Lung (tissue), 12 donors: ENCODE measurements around the gene CDC42. TPM values are rescaled to one million over a fixed set of nuclear protein-coding genes. Genes with fewer than 3 reads are reported as not detected.

Source experiments
- ATAC-seq: fragments of 200-7000 bp; cut with Tn5 transposase; one replicate; pipeline ENCODE4 v1.9.1; 2020; ENCODE audit warnings: moderate number of reproducible peaks; ENCODE audit not compliant: insufficient read depth, low FRiP score
- DNase-seq, 3 donors: peaks; one replicate each; pipeline ENCODE4 v3.0.0-alpha.2; 2013 to 2017
- H3K27ac ChIP-seq, 2 donors: one replicate each; pipeline ENCODE4 v1.5.1; 2013; ENCODE audit warnings: mild to moderate bottlenecking in 2 of 2, moderate library complexity in 2 of 2, control low read depth in 1 of 2, inconsistent platforms in 1 of 2, low read depth in 1 of 2, low read length in 1 of 2
- H3K27me3 ChIP-seq, 3 donors: one replicate each; pipeline ENCODE4 v1.5.1; 2013; ENCODE audit warnings: low read length in 2 of 3; ENCODE audit not compliant: control insufficient read depth in 3 of 3, insufficient read depth in 3 of 3
- H3K36me3 ChIP-seq, 4 donors: one replicate each; pipeline ENCODE4 v1.5.1; 2013; ENCODE audit warnings: low read length in 4 of 4, mild to moderate bottlenecking in 1 of 4, moderate library complexity in 1 of 4; ENCODE audit not compliant: control insufficient read depth in 4 of 4, insufficient read depth in 4 of 4
- H3K4me1 ChIP-seq, 5 donors: one replicate each; pipeline ENCODE4 v1.5.1; 2013; ENCODE audit warnings: low read length in 5 of 5, mild to moderate bottlenecking in 2 of 5, moderate library complexity in 1 of 5; ENCODE audit not compliant: control insufficient read depth in 5 of 5, insufficient read depth in 5 of 5
- H3K4me3 ChIP-seq: one replicate; pipeline ENCODE4 v1.5.1; 2013; ENCODE audit warnings: mild to moderate bottlenecking, control low read depth, moderate library complexity
- H3K9ac ChIP-seq, 2 donors: one replicate each; pipeline ENCODE4 v1.5.1; 2013; ENCODE audit warnings: low read length in 2 of 2, control low read depth in 1 of 2; ENCODE audit not compliant: insufficient read depth in 1 of 2
- H3K9me3 ChIP-seq, 4 donors: one replicate each; pipeline ENCODE4 v1.5.1; 2013; ENCODE audit warnings: low read length in 3 of 4, mild to moderate bottlenecking in 1 of 4, moderate library complexity in 1 of 4; ENCODE audit not compliant: control insufficient read depth in 4 of 4, insufficient read depth in 3 of 4
- CTCF ChIP-seq: IDR thresholded peaks from 2 replicates; pipeline ENCODE4 v1.5.1; 2012; ENCODE audit warnings: mild to moderate bottlenecking; ENCODE audit errors: control extremely low read depth, extremely low read depth
- WGBS, 2 donors: extraction: QIAGEN DNeasy Blood & Tissue Kit; methylation state at CpG; one replicate each; pipeline ENCODE4 v1.1.7; 2013; 5-methylcytosine and 5-hydroxymethylcytosine counted together
- polyA plus RNA-seq, 2 donors: library from polyadenylated mRNA; stranded (reverse); fragments of 200-250 nt; gene quantifications; one replicate each; pipeline ENCODE4 v1.2.1, GENCODE V29; 2013
- total RNA-seq, 2 donors: library from RNA; depleted of rRNA in 1 of 2; stranded (reverse); fragments of >200 nt in 1 of 2; gene quantifications; one replicate each; pipeline ENCODE4 v1.2.1, GENCODE V29; 2014 to 2021
- donor health status: control.
- donor health status: control.
- donor health status: Bipolar disorder and iron deficiency.
- donor health status: healthy.
- donor health status: DM: yes; HTN: yes; CAD: no.

CDC42 gene
- total and polyA plus RNA-seq, 4 donors, result 137 to 231 (median 219) TPM

DNA sequence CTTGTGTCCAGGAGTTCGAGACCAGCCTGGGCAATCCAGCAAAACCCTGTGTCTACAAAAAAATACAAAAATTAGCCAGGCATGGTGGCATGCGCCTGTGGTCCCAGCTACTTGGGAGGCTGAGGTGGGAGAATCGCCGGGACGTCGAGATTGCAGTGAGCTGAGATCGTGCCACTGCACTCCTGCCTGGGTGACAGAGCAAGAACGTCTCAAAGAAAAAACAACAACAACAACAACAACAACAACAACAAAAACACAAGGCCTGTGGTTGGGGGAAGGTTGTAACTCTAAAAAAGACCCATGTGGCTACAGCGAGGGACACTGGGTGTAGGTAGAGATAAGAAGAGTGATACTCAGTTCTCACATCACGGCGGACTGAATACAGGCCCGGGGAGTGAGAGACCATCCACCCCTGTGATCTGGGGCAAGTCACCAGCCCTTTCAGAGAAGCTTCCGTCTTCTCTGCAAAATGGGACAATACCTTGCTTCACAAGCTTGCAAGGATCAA, 848 bp upstream of the CDC42 start:
- no peak overlapping the region for H3K9ac ChIP-seq
- peaks cover 0 to 22% (median 4%) of the 10 kb centered on the region in 5 donors for H3K4me1 ChIP-seq
- ATAC-seq, result no peak
- H3K27me3 ChIP-seq, result no peaks in the 10 kb centered on the region
- H3K9me3 ChIP-seq, result no peaks in the 10 kb centered on the region
- TF ChIP-seq CTCF, result no peak
- H3K27ac ChIP-seq, result no peak overlapping the region
- no peak overlapping the region for H3K4me3 ChIP-seq
- 89 to 93% methylated on average over 13 of the region's 13 CpGs for WGBS, 2 donors
- peaks cover 0 to 4% (median 0%) of the 10 kb centered on the region in 4 donors for H3K36me3 ChIP-seq
- DNase-seq, result no peak

DNA sequence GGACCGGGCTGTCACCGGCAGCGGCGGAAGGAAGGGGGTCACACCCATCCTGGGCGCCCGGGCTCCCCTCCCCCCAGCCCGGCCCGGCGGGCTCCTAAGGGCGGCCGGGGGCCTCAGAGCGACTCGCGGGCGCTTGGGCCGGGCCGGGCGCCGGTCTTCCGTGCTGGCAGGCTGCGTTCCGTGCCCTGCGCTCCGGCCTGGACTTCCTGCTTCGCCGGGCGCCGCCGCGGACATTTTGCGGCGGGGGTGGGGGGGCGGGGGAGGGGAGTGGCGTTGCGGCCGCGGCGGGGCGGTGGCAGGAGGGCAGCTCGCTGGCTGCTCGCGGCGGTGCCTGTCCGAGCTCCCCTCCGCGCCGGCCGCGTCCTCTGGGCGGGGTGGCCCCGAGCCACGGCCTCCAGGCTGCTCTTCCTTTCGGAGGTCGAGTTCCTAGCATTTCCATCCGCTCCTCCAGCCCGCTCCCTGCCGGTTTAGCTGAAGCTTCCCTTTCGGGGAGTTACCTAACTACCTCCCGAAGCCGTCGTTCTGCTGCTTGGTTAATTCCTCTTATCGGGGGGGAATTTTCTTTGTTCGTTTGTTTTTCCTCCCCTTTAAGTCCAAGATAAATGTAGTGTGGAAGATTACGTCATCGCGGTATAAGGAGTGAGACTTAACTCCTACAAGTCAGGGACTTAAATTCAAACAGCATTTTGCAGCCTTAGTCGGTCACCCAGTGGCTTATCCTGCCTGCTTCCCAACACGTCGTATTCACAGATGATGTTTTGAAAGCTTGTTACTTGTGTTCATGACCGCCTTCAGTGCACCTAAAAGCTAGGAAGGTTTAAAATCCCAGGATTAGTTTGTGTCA, 730 bp downstream of the CDC42 start:
- peak; percentile 80 to 89 (median 88) for DNase-seq
- Histone ChIP-seq H3K27ac (peak overlapping the region; percentile 98 to 100), H3K4me3 (peak overlapping the region; percentile 92), H3K4me1 (peaks cover 5 to 29% (median 6%) of the 10 kb centered on the region in 5 donors), H3K9ac (peak overlapping the region; percentile 93 to 96), H3K36me3 (peaks cover 0 to 4% (median 1%) of the 10 kb centered on the region in 4 donors), H3K27me3 (no peaks in the 10 kb centered on the region), H3K9me3 (no peaks in the 10 kb centered on the region)
- ATAC-seq, result peak; percentile 73
- no peak for TF ChIP-seq CTCF
- WGBS, 2 donors, result 1% methylated on average over 37 to 69 of the region's 70 CpGs

DNA sequence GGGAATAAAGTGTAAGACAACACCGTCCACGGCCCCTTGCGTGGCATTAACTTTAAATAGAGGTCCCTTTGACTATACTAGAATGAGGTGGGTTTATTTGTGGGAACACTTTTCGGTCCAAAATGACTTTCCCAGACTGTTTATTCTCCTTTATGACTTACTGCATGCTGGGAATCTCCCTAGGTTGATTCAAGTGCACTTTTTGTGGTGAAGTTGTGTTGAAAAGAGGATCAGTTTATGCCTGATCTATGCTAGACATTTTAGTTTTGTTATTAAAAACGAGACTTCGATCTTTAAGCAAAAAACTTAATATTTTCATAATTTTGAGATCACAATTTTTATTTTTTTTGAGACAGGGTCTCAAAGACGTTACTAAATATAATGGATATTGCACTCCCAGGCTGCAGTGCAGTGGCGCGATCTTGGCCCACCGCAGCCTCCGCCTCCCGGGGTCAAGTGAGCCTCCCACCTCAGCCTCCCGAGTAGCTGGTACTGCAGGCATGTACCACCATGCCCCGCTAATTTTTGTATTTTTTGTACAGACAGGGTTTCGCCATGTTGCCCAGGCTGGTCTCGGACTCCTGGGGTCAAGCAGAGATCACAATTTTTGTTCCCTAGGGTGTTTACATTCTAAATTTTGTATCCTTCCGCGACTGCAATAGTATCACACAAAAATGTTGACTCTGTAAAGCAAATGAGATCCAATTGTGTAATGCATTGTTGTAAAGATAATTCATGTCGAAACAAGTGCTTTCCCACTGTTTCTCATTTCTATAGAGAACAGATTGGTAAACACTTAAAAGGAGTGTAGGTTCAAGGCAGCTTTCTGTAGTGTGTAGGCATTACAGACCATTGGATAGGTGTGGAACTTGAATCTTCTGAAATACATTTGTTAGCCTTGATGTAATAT, 1.6 kb downstream of the CDC42 start:
- 43 to 44% methylated on average over 19 of the region's 19 CpGs for WGBS, 2 donors

More for the DNA sequence above, 1.6 kb downstream of the CDC42 start:
- ATAC-seq, result no peak
- peaks cover 0 to 4% (median 1%) of the 10 kb centered on the region in 4 donors for H3K36me3 ChIP-seq
- peak overlapping the region; percentile 93 to 96 for H3K9ac ChIP-seq
- H3K9me3 ChIP-seq, result no peaks in the 10 kb centered on the region
- H3K27ac ChIP-seq, result peak overlapping the region; percentile 98 to 100
- DNase-seq, result peak in 1 of 3 donors; percentile 18
- H3K27me3 ChIP-seq, result no peaks in the 10 kb centered on the region
- TF ChIP-seq CTCF, result no peak
- H3K4me1 ChIP-seq, result peaks cover 6 to 29% (median 8%) of the 10 kb centered on the region in 5 donors
- peak overlapping the region; percentile 92 for H3K4me3 ChIP-seq
